Uterus (tissue), 4 donors: ENCODE measurements around the gene TMEM94. TPM values are rescaled to one million over a fixed set of nuclear protein-coding genes. Genes with fewer than 3 reads are reported as not detected.

ENCODE experiments used
- DNase-seq, 2 donors: peaks; one replicate each; pipeline ENCODE4 v3.0.0-alpha.2; 2019 to 2020
- H3K27ac ChIP-seq, 2 donors: fragments of 200-600 bp; sonication (generic); 1 replicate in 1 of 2; 2 replicates in 1 of 2; pipeline ENCODE4 v1.5.1; 2016 to 2018
- H3K27me3 ChIP-seq, 2 donors: fragments of 200-600 bp; sonication (generic); one replicate each; pipeline ENCODE4 v1.5.1; 2018 to 2019; ENCODE audit warnings: control low read depth in 1 of 2
- H3K36me3 ChIP-seq, 2 donors: fragments of 200-600 bp; sonication (generic); one replicate each; pipeline ENCODE4 v1.5.1; 2019; ENCODE audit warnings: control low read depth in 1 of 2
- H3K4me1 ChIP-seq, 2 donors: fragments of 200-600 bp; sonication (generic); one replicate each; pipeline ENCODE4 v1.5.1; 2018 to 2019; ENCODE audit warnings: control low read depth in 1 of 2
- H3K4me3 ChIP-seq, 2 donors: fragments of 200-600 bp; sonication (generic); 1 replicate in 1 of 2; 2 replicates in 1 of 2; pipeline ENCODE4 v1.5.1; 2018 to 2019; ENCODE audit warnings: mild to moderate bottlenecking in 1 of 2
- H3K9me3 ChIP-seq, 2 donors: fragments of 200-600 bp; sonication (generic); one replicate each; pipeline ENCODE4 v1.5.1; 2019; ENCODE audit warnings: control low read depth in 1 of 2
- CTCF ChIP-seq, 4 experiments: fragments of 200-600 bp in 2 of 4; fragments of 450-650 bp in 2 of 4; sonication (generic) in 2 of 4; IDR thresholded peaks; one replicate each; pipeline ENCODE4 v1.5.1; 2016 to 2019; ENCODE audit warnings: antibody characterized with exemption in 4 of 4, mild to moderate bottlenecking in 2 of 4, moderate library complexity in 1 of 4
- POLR2A ChIP-seq, 2 donors: fragments of 450-650 bp; IDR thresholded peaks; one replicate each; pipeline ENCODE4 v1.6.1; 2016; ENCODE audit warnings: antibody characterized with exemption in 2 of 2, mild to moderate bottlenecking in 1 of 2, moderate library complexity in 1 of 2
- intact Hi-C: fragments of 100-400 bp; cut with DNase I; formaldehyde crosslinking; loops from one replicate; pipeline ENCODE4 v1.15.1; 2023; ENCODE audit warnings: low total_unique reads
- total RNA-seq, 4 donors: library from RNA; depleted of rRNA in 3 of 4; stranded (reverse); fragments of >200 nt in 3 of 4; gene quantifications; one replicate each; pipeline versions ENCODE4 v1.1.0 to v1.2.4, GENCODE V29; 2014 to 2023
- donor health status: DM: yes; HTN: yes; CAD: no.

The TMEM94 gene
- total RNA-seq, 4 donors from 2014 or later: 3.8 to 91.2 (median 26.0) TPM

GRCh38 chr17:75513641-75514000 is 57.2 kb downstream of the TMEM94 start:
- Histone ChIP-seq H3K4me1 (peaks cover 7 to 27% of the 10 kb centered on the region in 2 donors), H3K4me3 (peak overlapping the region; percentile 66 to 85), H3K27ac (peak overlapping the region; percentile 91 to 93), H3K9me3 (no peaks in the 10 kb centered on the region), H3K36me3 (no peaks in the 10 kb centered on the region), H3K27me3 (no peaks in the 10 kb centered on the region)
- peak in 1 of 2 donors; percentile 23 for DNase-seq
- no peak for TF ChIP-seq CTCF (IDR thresholded peaks at IDR 0.05)
- no peak for TF ChIP-seq POLR2A (IDR thresholded peaks at IDR 0.05)
- intact Hi-C loops: no loop called here

- peak overlapping the region; percentile 91 to 93 for H3K27ac ChIP-seq
- H3K27me3 ChIP-seq: no peaks in the 10 kb centered on the region
- H3K36me3 ChIP-seq: no peaks in the 10 kb centered on the region
- intact Hi-C loops: no loop called here
- no peaks in the 10 kb centered on the region for H3K9me3 ChIP-seq
- H3K4me1 ChIP-seq: peaks cover 7 to 23% of the 10 kb centered on the region in 2 donors
- peak overlapping the region; percentile 66 to 85 for H3K4me3 ChIP-seq
- DNase-seq: peak in 1 of 2 donors; percentile 38
- TF ChIP-seq POLR2A (IDR thresholded peaks at IDR 0.05): no peak
- no peak for TF ChIP-seq CTCF (IDR thresholded peaks at IDR 0.05)
These were observed 58.0 kb downstream of the TMEM94 start for GRCh38 chr17:75514299-75514918.

- Histone ChIP-seq H3K4me3 (peak overlapping the region; percentile 66 to 85), H3K27me3 (no peaks in the 10 kb centered on the region), H3K36me3 (no peaks in the 10 kb centered on the region), H3K27ac (peak overlapping the region; percentile 91 to 93), H3K4me1 (peaks cover 7 to 22% of the 10 kb centered on the region in 2 donors), H3K9me3 (no peaks in the 10 kb centered on the region)
- intact Hi-C loops: loop anchor here (5.0 kb wide), 2 partner anchors 88 to 228 kb away; partner anchors contain the start of gene SLC25A19
- TF ChIP-seq CTCF (IDR thresholded peaks at IDR 0.05) (no peak), POLR2A (IDR thresholded peaks at IDR 0.05) (peak; percentile 42 to 61)
- DNase-seq: peak; percentile 51 to 55
These were observed 58.6 kb downstream of the TMEM94 start for GRCh38 chr17:75514919-75515495.

GRCh38 chr17:75515496-75516254 is 59.2 kb downstream of the TMEM94 start, which contains the start of gene CASKIN2:
CASKIN2 (minus strand) TSS chr17:75515537; CDS start chr17:75513804, 1,733 bp downstream.
- Histone ChIP-seq H3K27me3 (no peaks in the 10 kb centered on the region), H3K27ac (peak within 1 kb of the TSS; percentile 91 to 93), H3K36me3 (no peaks in the 10 kb centered on the region), H3K9me3 (no peaks in the 10 kb centered on the region), H3K4me3 (peak within 1 kb of the TSS; percentile 66 to 85), H3K4me1 (peaks cover 7 to 22% of the 10 kb centered on the region in 2 donors)
- TF ChIP-seq CTCF (IDR thresholded peaks at IDR 0.05) (peak; percentile 95 to 100 (median 98)), POLR2A (IDR thresholded peaks at IDR 0.05) (no peak)
- intact Hi-C loops: loop anchor here (5.0 kb wide), 2 partner anchors 88 to 228 kb away; partner anchors contain the start of gene SLC25A19
- DNase-seq: peak; percentile 97 to 98
